Hematopoietic multipotent progenitor cell treated with erythropoietin and hydrocortisone succinate and interleukin-3 and kit ligand, for 8 days (in vitro differentiated cells): ENCODE results near the gene MUC6.

Experiments used
- DNase-seq: peaks from one replicate; pipeline ENCODE4 v3.0.0-alpha.2; 2015

The MUC6 gene

GRCh38 chr11:1006762-1007161 lies 29.8 kb downstream of the MUC6 start:
- no peak for DNase-seq

- no peak for DNase-seq
Observed at GRCh38 chr11:1005928-1006327, 30.6 kb downstream of the MUC6 start.

- no peak for DNase-seq
Observed at GRCh38 chr11:1003159-1003558, 33.4 kb downstream of the MUC6 start.

GRCh38 chr11:1002406-1002984 lies 34.0 kb downstream of the MUC6 start:
- DNase-seq = no peak

- DNase-seq = no peak
Observed at GRCh38 chr11:1001617-1002405, 34.7 kb downstream of the MUC6 start.

- no peak for DNase-seq
Observed at GRCh38 chr11:1000357-1001278, 35.9 kb downstream of the MUC6 start.

- no peak for DNase-seq
Observed at GRCh38 chr11:999009-999408, 37.5 kb downstream of the MUC6 start.

GRCh38 chr11:997907-998306 lies 38.6 kb downstream of the MUC6 start:
- no peak for DNase-seq

- DNase-seq = no peak
Observed at GRCh38 chr11:996681-997080, 39.8 kb downstream of the MUC6 start.

GRCh38 chr11:995752-996420 lies 40.6 kb downstream of the MUC6 start:
- DNase-seq = no peak

- no peak for DNase-seq
Observed at GRCh38 chr11:995044-995751, 41.3 kb downstream of the MUC6 start.

- no peak for DNase-seq
Observed at GRCh38 chr11:993632-994167, 42.8 kb downstream of the MUC6 start.

GRCh38 chr11:992577-992976 lies 43.9 kb downstream of the MUC6 start:
- DNase-seq = no peak

GRCh38 chr11:991711-992307 lies 44.7 kb downstream of the MUC6 start:
- DNase-seq = no peak

- DNase-seq = no peak
Observed at GRCh38 chr11:991034-991433, 45.5 kb downstream of the MUC6 start.

- no peak for DNase-seq
Observed at GRCh38 chr11:990101-990500, 46.4 kb downstream of the MUC6 start.

- no peak for DNase-seq
Observed at GRCh38 chr11:987671-988070, 48.8 kb downstream of the MUC6 start.

GRCh38 chr11:986952-987305 lies 49.6 kb downstream of the MUC6 start:
- no peak for DNase-seq

GRCh38 chr11:986270-986951 lies 50.1 kb downstream of the MUC6 start:
- no peak for DNase-seq

- DNase-seq = no peak
Observed at GRCh38 chr11:985848-986247, 50.7 kb downstream of the MUC6 start.

GRCh38 chr11:985406-985805 lies 51.1 kb downstream of the MUC6 start:
- no peak for DNase-seq
